NCI-H524 (cell line): ENCODE measurements around the gene ZNF274.
A peak's percentile ranks its signal among the peaks of the same experiment; 100 is the strongest.
"Not testable (repeated sequence)": the region's sequence is repeated elsewhere in the genome, so short reads cannot be mapped to it uniquely, and the experiment has no call there.

Source experiments
- DNase-seq, 2 experiments: peaks; one replicate each; lab custom pipeline; 2025; lab: John Stamatoyannopoulos, UW

Gene ZNF274

DNA sequence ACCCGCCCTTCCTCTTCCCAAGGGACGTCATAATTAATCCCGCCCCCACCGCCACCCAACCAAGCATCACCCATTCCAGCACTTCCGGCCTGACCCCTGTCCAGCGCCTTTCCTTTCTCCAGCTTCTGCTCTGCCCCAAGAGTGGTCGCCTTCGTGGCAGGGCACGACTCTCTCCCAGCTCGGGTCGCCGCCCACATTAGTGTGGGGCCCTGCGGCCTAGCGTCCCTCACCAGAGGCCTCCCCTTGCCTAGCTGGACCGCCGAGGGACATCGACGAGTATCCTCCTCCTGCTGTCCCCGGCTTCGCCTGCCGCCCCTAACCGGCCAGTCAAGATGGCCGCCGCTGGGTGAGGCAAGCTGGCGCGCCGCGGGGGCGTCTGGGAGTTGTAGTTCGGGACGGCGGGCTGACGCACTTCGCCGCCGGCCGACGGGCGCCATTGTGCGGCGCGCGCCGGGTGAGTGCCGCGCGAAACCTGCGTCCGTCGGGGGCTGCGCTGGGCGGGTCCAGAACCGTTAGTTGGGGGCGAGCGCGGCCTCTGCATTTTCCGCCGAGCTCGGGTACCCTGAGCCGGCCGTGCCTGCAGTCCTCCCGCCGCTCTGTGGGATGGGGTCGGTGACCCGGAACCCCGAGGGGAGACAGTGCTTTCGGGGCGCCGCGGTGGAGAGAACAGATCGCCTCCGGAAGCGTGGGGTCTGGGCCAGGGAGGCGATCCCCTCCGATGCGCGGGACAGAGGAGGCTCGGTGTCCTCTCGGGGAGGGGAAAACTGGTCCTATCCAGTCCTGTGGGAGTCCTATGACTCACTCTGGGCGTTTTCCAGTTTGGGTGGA lies at the start of gene ZNF274:
Gene ZNF274, plus strand, starts transcription at position 73 of the 828 bp plus-strand sequence. CDS start 905 bp downstream, outside the sequence.
- DNase-seq, result peak; percentile 84 to 92

DNA sequence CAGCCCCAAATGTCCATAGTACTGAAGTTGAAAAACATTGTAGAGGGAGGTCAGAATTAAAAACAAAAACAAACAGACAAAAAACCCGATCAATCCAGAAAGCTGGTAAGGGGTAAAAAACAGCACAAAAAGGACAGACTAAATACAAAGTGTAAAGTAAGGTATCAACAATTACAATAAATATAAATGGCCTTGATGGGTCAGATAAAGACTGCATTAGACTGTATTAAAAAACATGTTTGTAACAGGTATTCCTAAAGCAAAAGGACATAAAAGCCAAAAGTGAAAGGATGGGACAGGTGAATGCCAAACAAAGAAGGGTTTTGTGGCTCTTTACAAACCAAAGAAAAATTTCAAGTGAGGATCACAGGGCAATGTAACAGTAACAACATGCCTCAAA lies 48.6 kb upstream of the ZNF274 start:
- no peak for DNase-seq

DNA sequence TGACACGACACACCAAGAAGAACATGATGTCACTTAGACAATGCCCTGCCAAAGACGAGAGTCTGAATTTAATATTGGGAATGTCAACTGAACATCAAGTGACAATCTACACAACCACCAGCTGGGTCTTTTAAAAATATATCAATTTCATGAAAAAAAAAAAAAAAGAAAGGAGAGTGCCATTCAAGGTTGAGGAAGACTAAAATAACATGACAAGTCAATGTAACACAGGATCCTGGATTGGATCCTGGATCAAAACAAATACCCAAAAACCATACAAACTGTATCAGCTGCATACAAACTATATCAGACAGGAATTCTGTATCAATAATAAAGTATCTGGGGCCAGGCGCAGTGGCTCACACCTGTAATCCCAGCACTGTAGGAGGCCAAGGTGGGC lies 37.0 kb upstream of the ZNF274 start:
- no peak for DNase-seq

DNA sequence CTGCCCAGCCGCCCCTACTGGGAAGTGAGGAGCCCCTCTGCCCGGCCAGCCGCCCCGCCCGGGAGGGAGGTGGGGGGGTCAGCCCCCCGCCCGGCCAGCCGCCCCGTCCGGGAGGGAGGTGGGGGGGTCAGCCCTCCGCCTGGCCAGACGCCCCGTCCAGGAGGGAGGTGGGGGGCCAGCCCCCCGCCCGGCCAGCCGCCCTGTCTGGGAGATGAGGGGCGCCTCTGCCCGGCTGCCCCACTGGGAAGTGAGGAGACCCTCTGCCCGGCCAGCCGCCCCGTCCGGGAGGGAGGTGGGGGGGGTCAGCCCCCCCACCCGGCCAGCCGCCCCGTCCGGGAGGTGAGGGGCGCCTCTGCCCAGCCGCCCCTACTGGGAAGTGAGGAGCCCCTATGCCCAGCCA lies 35.4 kb upstream of the ZNF274 start:
- DNase-seq, result not testable (repeated sequence)

DNA sequence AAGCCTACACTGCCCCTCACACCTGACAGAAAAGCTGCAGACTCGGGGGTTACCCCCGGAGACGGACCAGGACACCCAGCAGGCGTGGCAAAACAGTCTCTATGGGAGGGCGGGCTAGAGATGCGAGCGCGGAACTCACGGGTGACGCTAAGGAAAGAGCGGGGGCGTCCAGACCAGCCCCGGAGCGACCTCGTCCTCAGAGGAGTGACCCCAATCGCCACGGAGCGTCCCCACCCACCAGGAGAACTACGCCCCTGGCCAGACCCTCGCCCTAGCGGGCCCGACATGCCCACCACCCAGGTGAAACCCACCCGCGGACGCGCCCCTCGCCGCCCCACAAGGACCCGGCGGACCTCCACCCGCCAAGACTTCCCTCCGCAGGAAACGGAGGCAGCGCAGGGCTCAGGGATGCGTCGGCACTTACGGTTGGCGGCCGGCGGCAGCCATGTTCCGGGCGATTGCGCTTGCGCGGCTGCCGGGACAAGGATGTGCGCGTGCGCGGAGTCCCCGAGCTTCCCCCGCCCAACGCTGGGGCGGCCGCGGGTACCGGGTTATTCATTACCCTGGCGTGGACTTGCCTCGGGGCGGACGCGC lies 32.4 kb upstream of the ZNF274 start, which contains the start of gene ZNF329:
Gene ZNF329, minus strand, starts transcription at position 462 of the 594 bp plus-strand sequence. CDS start 21,286 bp downstream, outside the sequence.
- DNase-seq, result peak; percentile 77 to 84

DNA sequence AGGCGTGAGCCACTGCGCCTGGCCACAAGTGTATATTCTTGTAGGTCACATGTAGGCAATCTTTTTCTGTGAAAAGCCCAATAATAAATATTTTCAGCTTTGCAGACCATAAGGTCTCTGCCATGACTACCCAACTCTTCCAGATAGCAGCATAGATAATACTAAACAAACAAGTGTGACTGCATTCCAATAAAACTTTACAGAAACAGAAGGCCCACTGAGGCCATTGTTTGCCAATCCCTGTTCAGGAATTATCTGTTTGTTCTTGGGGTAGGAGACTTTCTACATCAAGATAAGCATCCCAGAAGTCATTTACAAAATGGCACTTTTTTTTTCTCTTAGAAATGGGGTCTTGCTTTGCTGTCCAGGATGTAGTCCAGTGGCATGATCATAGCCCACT lies 29.5 kb upstream of the ZNF274 start:
- DNase-seq, result no peak

DNA sequence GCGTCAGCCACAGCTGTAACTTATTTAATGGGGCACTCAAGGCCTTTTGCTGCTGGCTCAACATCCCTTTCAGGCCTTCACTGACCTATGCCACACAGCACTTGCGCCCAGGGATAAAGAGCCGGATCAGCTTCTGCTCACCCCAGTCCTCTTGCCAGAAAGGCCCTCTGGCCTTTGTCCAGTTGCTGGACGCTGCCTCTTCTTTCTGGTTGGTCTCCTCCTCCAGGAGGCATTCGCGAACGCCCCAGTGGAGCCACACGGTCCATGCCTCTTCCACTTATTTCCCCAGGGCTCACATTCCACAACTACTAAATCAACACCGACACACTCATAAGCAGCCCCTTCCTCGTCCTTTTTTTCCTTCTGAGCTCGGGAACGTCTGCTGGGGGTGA lies 28.6 kb upstream of the ZNF274 start:
- DNase-seq, result no peak

DNA sequence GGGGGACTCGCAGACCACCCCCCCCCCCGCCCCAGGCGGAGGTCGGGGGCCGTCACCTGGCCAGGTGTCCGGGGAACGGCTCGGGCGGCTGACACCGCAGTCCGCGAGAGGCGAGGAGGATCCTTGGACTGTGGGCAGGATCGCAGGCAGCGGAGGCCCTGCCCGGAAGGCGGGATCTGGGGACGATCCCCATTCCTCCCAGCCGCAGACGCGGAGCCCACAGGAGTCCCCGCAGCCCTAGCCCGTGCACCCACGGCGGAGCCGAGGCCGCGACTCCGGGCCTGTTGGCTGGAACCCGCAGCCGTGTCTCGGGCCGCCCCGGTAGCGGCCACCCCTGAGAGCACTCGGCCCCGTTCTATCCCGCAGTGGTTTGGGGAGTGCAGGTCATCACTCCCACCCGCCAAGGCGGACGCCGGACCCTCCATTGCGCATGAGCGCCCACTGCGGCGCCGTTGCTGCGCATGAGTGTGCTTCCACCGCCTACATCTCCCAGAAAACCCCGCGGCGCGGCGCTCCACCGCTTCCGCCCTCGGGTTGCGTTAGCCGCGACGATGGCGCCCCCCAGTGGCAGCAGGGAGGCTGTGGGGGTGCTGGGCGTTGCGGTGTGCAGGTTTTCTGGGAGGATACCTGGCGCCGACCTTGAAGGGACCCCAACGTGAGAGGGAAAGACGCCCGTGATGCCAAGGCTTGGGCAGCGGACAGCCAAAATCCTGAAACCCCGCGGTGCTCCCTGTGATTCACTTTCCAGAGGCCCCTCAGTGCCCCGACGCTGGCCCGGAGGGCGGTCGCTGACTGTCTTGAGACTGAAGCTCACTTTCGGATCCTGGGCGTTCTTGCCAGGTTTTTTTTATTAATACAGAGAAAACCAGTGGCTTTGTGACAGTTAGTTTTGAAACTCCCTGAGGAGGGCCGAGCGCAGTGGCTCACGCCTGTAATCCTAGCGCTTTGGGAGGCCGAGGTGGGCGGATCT lies 27.9 kb upstream of the ZNF274 start:
- DNase-seq, result peak; percentile 91 to 97

DNA sequence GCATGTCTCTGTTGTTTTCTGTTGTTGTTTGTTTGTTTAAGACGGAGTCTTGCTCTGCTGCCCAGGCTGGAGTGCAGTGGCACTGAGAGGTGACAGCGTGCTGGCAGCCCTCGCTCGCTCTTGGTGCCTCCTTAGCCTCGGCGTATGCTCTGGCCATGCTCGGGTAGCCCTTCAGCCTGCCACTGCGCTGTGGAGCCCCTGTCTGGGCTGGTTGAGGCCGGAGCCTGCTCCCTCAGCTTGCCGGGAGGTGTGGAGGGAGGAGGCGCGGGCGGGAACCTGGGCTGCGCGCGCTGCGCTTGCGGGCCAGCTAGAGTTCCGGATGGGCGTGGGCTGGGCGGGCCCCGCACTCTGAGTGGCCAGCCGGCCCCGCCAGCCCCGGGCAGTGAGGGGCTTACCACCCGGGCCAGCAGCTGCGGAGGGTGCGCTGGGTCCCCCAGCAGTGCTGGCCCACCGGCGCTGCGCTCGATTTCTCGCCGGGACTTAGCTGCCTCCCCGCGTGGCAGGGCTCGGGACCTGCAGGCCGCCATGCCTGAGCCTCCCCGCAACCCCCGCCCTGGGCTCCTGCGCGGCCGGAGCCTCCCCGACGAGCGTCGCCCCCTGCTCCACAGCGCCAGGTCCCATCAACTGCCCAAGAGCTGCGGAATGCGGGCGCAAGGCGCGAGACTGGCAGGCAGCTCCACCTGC lies 25.7 kb upstream of the ZNF274 start:
- DNase-seq, result no peak

DNA sequence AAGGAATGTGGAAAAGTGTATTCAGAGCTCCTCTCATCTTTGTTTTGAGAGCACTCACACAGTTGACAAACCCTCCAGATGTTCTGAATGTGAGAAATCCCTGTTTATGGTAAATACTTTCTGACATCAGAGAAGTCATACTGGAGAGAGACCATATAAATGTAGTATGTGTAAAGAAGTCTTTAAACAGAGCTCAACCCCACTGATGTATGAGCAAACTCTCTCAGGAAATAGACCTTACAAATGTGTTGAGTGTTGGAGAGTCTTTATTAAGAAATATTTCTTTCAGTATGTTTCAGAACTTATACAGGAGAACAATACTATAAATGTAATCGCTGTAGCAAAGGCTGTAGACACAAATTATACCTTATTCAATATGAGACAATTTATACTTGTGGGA lies 16.6 kb upstream of the ZNF274 start:
- DNase-seq, result no peak

DNA sequence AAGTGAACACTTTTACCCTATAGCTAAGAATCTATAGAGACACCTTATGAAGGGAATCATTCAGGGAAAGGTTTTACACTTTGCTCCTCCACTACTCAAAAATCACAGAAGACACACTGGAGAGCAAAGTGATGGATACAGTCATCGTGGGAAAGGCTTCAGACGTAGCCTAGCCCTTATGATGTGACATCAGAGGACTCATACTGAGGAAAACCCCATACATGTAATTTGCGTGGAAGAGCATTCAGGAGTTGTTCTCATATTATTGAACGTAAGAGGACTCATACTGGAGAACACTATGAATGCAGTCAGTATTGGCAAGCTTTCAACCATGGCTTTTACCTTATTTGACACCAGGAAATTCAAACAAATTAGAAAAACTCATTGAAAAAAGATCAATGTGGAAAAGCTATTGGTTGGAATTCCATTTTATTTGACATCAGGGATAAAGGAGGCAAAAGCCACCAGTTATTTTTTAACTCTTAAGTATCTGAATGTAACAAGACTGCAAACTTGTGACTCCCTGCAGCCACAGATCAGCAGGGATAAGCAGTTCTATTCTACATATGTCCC lies 16.1 kb upstream of the ZNF274 start:
- DNase-seq, result no peak

DNA sequence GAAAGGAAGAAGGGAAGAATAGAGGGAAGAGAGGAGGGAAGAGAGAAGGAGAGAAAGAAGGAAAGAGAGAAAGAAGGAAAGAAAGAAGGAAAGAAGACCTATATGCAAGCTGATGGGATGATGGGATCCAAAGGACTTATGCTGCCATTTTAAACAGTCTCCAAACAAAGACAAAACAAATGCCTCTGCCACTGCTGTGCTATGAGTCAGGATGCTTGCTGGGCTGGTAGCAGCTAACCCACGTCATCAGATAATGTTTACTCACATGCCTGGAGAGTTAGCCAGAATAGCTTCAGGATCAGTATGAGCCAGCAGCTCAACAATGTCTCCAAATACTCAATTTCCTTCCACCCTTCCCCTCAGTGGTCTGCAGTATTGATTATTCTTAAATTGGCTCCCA lies 12.0 kb upstream of the ZNF274 start:
- DNase-seq, result no peak

DNA sequence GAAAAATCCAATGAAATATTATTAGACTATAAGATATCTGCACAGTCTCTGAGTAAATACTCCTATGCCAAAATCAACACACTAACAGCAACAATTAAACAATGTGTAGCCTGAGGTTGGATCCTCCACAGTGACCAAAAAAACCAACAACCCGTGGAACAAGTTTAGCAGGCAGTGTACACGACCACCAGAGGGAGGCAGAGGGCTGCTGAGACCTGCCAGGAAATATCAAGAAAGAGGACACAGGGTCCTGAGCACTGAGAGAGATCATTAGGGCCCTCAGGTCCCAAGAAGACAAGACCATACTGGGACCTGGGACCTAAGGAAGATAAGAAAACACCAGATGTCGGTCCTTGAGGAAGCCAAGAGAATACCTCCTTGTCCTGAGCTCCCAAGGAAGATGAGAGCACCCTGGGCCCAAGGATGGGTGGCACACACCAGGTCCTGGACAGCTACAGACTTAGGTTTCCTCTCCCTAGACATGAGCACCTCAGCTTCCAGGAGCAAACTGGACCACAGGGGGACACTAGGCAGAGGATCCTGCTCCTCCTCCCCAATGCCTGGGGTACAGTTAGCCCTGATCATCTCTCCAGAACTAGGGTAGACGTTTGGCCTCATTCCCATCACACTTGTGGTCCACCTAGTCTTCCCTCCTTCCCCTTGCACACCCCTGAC lies 822 bp upstream of the ZNF274 start:
- DNase-seq, result peak in 1 of 2 experiments; percentile 56

DNA sequence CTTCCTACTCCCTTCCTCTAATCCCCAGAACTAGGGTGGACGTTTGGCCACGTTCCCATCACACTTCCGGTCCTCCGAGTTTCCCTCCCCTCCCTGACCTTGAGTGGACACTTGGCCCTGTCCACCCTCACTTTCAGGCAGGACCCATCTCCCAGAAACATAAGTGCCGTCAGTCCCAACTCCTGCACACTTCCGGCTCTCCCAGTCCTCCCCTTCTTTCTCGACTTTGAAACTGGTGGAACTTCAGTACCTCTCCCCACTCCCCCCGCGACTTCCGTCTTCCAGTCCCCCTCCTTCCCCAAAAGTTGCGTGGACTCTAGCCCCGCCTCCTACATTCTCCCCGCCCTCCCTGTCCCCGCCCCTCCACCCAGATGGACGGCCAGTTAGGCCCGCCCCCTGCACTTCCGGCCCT lies 278 bp upstream of the ZNF274 start:
- DNase-seq, result no peak

DNA sequence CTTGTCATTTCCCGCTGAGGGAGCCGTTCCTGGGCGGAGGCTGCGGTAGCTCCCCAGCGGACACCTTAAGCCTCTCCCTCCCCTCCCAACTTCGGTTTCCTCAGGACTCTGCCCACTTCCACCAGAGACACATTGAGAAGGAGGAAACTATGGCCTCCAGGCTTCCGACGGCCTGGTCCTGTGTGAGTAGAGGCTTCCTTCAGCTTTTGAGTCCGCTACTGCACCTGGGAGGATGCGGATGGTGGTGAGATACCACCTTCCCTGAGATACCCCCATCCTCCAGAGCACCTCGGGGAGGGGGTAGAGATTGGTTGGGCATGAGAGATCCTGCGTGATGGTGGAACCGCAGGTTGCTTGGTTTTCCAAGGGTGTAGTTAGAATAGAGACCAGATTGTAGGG lies 955 bp downstream of the ZNF274 start:
- peak in 1 of 2 experiments; percentile 37 for DNase-seq

DNA sequence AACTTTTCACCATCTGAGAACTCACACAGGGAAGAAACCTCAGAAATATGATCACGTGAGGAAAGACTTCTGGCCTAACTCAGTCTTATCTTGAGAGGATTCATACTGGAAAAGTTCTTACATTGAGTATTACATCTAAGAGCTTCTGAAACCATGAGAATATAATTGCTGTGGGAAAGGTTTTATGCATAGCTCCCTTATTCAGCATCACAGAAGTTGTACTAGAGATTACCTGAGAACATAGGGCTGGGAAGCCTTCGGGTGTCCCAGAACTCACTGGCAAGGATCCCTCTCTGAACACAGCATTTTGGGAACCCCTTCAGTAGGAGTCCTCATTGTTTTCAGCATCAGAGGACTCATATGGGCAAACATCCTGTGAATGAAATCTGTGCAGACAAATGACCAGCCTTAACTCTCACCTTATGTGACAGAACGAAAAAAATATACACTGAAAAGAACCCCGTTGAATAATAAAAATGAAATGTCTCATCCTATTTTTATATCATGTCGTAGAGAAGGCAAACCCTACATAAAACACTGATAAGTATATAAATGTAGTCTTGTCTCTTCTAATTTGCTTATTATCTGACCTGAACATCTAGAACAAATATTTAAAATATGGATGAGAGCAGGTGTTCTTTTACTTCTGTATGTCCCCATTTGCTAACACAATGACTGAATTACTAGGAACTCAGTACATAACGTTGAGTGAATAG lies 14.2 kb downstream of the ZNF274 start:
- no peak for DNase-seq

DNA sequence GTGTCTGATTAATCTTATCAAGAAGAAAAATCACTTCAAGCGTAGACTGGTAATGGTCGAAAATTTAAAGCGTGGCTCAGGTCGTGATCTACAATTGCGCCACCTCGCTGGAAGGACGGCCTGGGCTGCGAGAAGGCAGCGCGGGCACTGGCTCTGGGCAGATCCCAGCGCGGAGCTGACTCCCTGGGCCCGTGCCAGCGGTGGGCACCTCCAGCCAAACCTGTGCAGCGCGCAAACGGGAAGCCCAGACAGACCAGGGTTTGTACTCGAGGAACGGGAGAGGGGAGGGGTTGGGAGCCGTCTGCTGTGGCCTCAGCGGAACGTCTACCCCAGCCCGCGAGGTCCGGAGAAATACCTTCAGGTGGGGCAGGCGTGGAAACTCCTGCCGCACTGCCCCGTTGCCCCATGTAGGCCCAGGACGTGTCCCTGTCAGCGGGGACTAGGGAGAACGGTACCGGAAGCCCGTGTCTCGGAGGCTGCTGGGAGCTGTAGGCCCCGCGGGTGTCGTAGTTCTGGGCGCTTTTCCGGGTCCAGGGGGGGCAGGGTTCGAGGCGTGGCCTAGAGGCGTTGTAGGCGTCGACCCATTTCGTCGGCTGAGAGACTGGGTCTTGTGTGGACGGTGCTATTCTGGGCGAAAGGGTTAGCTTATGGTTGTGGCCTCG lies 21.1 kb downstream of the ZNF274 start:
- DNase-seq, result no peak

DNA sequence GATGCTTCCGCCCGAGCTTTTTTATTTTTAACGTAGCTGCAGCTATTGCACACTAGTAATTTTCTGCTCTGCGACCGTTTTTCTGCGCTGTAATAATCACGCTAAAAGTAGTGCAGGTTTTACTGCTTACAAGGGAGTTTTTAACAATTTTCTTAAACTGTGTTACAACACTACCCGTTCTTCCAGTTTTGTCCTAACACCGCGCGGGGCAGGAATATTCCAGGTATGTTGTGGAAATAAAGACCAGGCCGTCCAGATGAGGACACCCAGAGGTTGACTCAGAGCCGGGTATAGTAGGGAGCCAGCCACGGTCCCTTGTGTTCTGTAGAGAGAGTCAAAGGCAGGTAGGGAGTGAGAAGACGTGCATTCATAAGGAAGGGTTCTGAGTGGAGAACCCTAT lies 21.7 kb downstream of the ZNF274 start:
- no peak for DNase-seq

DNA sequence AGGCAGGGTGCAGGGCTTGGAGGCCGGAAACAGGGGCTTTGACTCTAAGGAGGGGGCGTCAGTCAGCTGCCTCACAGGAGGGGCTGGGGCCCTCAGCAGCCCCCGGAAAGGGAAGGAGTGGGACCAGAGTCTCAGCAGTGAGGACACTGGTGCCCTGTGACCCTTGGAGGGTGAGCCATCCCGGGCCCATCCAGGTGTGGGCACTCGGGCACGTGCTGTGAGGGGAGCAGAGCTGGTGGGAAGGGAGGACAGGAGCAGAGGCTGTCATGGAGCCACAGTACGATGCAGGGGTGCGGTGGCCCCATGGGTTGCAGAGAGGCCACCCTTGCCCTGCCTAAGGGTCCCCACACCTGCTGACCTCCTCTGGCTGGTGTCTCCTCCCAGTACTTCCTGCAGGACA lies 26.7 kb downstream of the ZNF274 start:
- no peak for DNase-seq
